GM18951 (cell line): ENCODE data around the gene ZFPM1.

Experiments
- POLR2A ChIP-seq: IDR thresholded peaks from 4 replicates; pipeline ENCODE4 v1.6.1; 2011; ENCODE audit warnings: mild to moderate bottlenecking; ENCODE audit not compliant: insufficient read length, insufficient read depth; ENCODE audit errors: extremely low read depth
- in situ Hi-C: fragments of 300-500 bp; cut with MboI; formaldehyde crosslinking; loops from one replicate; pipeline ENCODE4 v1.12.0; 2022; ENCODE audit warnings: low sequenced_read_pairs, mixed read lengths, inconsistent platforms; ENCODE audit not compliant: unreplicated experiment

The ZFPM1 gene

GRCh38 chr16:88539652-88540345 lies 86.7 kb downstream of the ZFPM1 start:
- in situ Hi-C loops: loop anchor here (25.0 kb wide), 1 partner anchor 577 kb away; the partner anchor contains the start of gene BANP

GRCh38 chr16:88540346-88540977 lies 87.4 kb downstream of the ZFPM1 start:
- in situ Hi-C loops: loop anchor here (25.0 kb wide), 1 partner anchor 578 kb away; the partner anchor contains the start of gene BANP
- no peak for TF ChIP-seq POLR2A

More at GRCh38 chr16:88539652-88540345, 86.7 kb downstream of the ZFPM1 start:
- no peak for TF ChIP-seq POLR2A

- no peak for TF ChIP-seq POLR2A
- in situ Hi-C loops: loop anchor here (25.0 kb wide), 1 partner anchor 580 kb away; the partner anchor contains the start of gene BANP
Measured at GRCh38 chr16:88541831-88542616, 88.9 kb downstream of the ZFPM1 start.

- in situ Hi-C loops: loop anchor here (25.0 kb wide), 1 partner anchor 581 kb away; the partner anchor contains the start of gene BANP
- TF ChIP-seq POLR2A: no peak
Measured at GRCh38 chr16:88543230-88543813, 90.2 kb downstream of the ZFPM1 start.

GRCh38 chr16:88545781-88546180 lies 92.7 kb downstream of the ZFPM1 start:
- no peak for TF ChIP-seq POLR2A
- in situ Hi-C loops: loop anchor here (25.0 kb wide), 1 partner anchor 583 kb away; the partner anchor contains the start of gene BANP

GRCh38 chr16:88548131-88548874 lies 95.2 kb downstream of the ZFPM1 start:
- in situ Hi-C loops: loop anchor here (25.0 kb wide), 1 partner anchor 586 kb away; the partner anchor contains the start of gene BANP
- TF ChIP-seq POLR2A: no peak

GRCh38 chr16:88548985-88549384 lies 95.9 kb downstream of the ZFPM1 start:
- in situ Hi-C loops: loop anchor here (25.0 kb wide), 1 partner anchor 587 kb away; the partner anchor contains the start of gene BANP
- TF ChIP-seq POLR2A: no peak

- no peak for TF ChIP-seq POLR2A
Measured at GRCh38 chr16:88549671-88550245, 96.7 kb downstream of the ZFPM1 start.

GRCh38 chr16:88550246-88550661 lies 97.2 kb downstream of the ZFPM1 start:
- no peak for TF ChIP-seq POLR2A
- in situ Hi-C loops: loop anchor here (25.0 kb wide), 1 partner anchor 363 kb away; no protein-coding TSS in a partner anchor

More at GRCh38 chr16:88549671-88550245, 96.7 kb downstream of the ZFPM1 start:
- in situ Hi-C loops: loop anchor here (25.0 kb wide), 2 partner anchors 362 to 587 kb away; partner anchors contain the start of gene BANP

- in situ Hi-C loops: loop anchor here (25.0 kb wide), 1 partner anchor 365 kb away; no protein-coding TSS in a partner anchor
- no peak for TF ChIP-seq POLR2A
Measured at GRCh38 chr16:88552166-88552565, 99.1 kb downstream of the ZFPM1 start.

- TF ChIP-seq POLR2A: no peak
- in situ Hi-C loops: loop anchor here (25.0 kb wide), 1 partner anchor 366 kb away; no protein-coding TSS in a partner anchor
Measured at GRCh38 chr16:88552815-88553214, 99.7 kb downstream of the ZFPM1 start.
